Stomach (tissue), 9 donors: ENCODE measurements around the gene RNF19B. TPM values are rescaled to one million over a fixed set of nuclear protein-coding genes. Genes with fewer than 3 reads are reported as not detected.
A peak's percentile ranks its signal among the peaks of the same experiment; 100 is the strongest.

Experiments used
- DNase-seq, 2 donors: peaks; one replicate each; pipeline versions ENCODE4 v3.0.0 to v3.0.0-alpha.2; 2013 to 2019
- H3K27ac ChIP-seq, 5 donors: fragments of 200-600 bp in 4 of 5; sonication (generic) in 4 of 5; one replicate each; pipeline ENCODE4 v1.5.1; 2013 to 2019; ENCODE audit warnings: mild to moderate bottlenecking in 1 of 5, moderate library complexity in 1 of 5
- H3K27me3 ChIP-seq, 3 donors: fragments of 200-600 bp; sonication (generic); one replicate each; pipeline ENCODE4 v1.5.1; 2017 to 2019; ENCODE audit warnings: mixed run types in 1 of 3
- H3K36me3 ChIP-seq, 4 donors: fragments of 200-600 bp; sonication (generic); 1 replicate in 3 of 4; 2 replicates in 1 of 4; pipeline ENCODE4 v1.5.1; 2016 to 2019
- H3K4me1 ChIP-seq, 4 donors: fragments of 200-600 bp; sonication (generic); one replicate each; pipeline ENCODE4 v1.5.1; 2016 to 2019
- H3K4me3 ChIP-seq, 4 donors: fragments of 200-600 bp; sonication (generic) in 3 of 4; one replicate each; pipeline ENCODE4 v1.5.1; 2016 to 2019; ENCODE audit warnings: mild to moderate bottlenecking in 1 of 4
- H3K9me3 ChIP-seq, 4 donors: fragments of 200-600 bp; sonication (generic); one replicate each; pipeline ENCODE4 v1.5.1; 2016 to 2019
- CTCF ChIP-seq, 7 experiments: fragments of 450-650 bp in 4 of 7; fragments of 200-600 bp in 3 of 7; sonication (generic) in 3 of 7; IDR thresholded peaks; one replicate each; pipeline ENCODE4 v1.5.1; 2016 to 2019; ENCODE audit warnings: antibody characterized with exemption in 7 of 7, control low read depth in 2 of 7, mild to moderate bottlenecking in 1 of 7
- EP300 ChIP-seq: sonication (generic); formaldehyde crosslinking; IDR thresholded peaks from one replicate; pipeline ENCODE4 v1.6.1; 2017; ENCODE audit warnings: antibody characterized with exemption
- POLR2A ChIP-seq, 4 donors: fragments of 450-650 bp; IDR thresholded peaks; one replicate each; pipeline ENCODE4 v1.6.1; 2016; ENCODE audit warnings: antibody characterized with exemption in 4 of 4, control low read depth in 2 of 4, mild to moderate bottlenecking in 1 of 4, moderate library complexity in 1 of 4
- POLR2AphosphoS5 ChIP-seq, 3 donors: sonication (generic); formaldehyde crosslinking; IDR thresholded peaks; one replicate each; pipeline ENCODE4 v1.6.1; 2016; ENCODE audit warnings: antibody characterized with exemption in 3 of 3
- WGBS, 5 donors: extraction: QIAGEN DNeasy Blood & Tissue Kit in 3 of 5; methylation state at CpG; one replicate each; pipeline versions ENCODE4 v1.1.5 to v1.1.7; 2013 to 2018; 5-methylcytosine and 5-hydroxymethylcytosine counted together
- intact Hi-C: fragments of 100-400 bp; cut with DNase I; formaldehyde crosslinking; loops from one replicate; pipeline ENCODE4 v1.15.1; 2023; ENCODE audit warnings: low total_unique reads
- polyA plus RNA-seq, 3 donors: library from polyadenylated mRNA; stranded (reverse); fragments of 200-250 nt; gene quantifications; one replicate each; pipeline ENCODE4 v1.2.3, GENCODE V29; 2013
- total RNA-seq, 5 donors: library from RNA; depleted of rRNA; stranded (reverse); fragments of >200 nt; gene quantifications; one replicate each; pipeline versions ENCODE4 v1.1.0 to v1.2.3, GENCODE V29; 2014 to 2016
- donor health status: healthy with polysubstance abuse.
- donor health status: Bipolar disorder and iron deficiency.
- donor health status: healthy.

Gene RNF19B
- total and polyA plus RNA-seq, 8 donors = 0.58 to 29.5 (median 9.7) TPM

DNA sequence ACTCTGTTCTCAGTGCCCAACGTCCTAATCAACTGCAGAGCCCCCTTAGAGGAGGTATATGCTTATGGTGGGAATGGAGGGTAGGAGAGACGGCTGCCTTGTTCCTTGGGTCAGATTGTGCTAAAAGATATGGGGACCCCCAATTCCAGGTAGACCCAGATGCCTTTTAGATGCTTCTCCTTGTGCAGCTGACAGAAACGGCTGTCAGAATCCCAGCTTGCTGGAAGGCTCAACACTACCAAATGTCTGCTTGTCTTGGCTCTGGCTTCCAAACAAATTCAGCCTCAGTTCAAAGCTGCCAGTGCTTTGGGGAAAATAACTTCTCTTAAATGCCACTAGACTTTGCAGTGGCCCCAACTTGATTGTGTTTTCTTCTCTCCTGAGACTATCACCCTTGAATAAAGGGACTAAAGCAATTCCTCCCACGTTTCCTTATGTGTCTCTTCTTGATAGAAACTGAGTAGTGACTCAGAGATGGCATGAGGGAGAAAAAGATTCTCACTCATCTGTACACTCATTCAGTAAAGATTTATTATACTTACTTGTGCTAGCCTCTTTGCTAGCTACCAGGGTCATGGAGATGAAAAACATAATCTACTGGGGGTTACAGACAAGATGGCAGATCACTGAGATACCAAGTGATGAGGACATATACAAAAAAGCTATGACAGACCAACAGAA is 3.4 kb upstream of the RNF19B start:
- H3K9me3 ChIP-seq = no peaks in the 10 kb centered on the region
- WGBS, 5 donors = 57 to 60% (median 59%) methylated on average over 4 of the region's 4 CpGs
- H3K27me3 ChIP-seq = peaks cover 0 to 9% (median 3%) of the 10 kb centered on the region in 3 donors
- no peak for TF ChIP-seq EP300
- no peak for TF ChIP-seq CTCF (IDR thresholded peaks at IDR 0.05)
- no peak for TF ChIP-seq POLR2AphosphoS5 (IDR thresholded peaks at IDR 0.05)
- no peak for TF ChIP-seq POLR2A (IDR thresholded peaks at IDR 0.05)
- no peaks in the 10 kb centered on the region for H3K36me3 ChIP-seq
- H3K27ac ChIP-seq = no peak overlapping the region
- peaks cover 4 to 24% (median 13%) of the 10 kb centered on the region in 4 donors for H3K4me1 ChIP-seq
- intact Hi-C loops = no loop called here
- DNase-seq = no peak
- H3K4me3 ChIP-seq = no peak overlapping the region

DNA sequence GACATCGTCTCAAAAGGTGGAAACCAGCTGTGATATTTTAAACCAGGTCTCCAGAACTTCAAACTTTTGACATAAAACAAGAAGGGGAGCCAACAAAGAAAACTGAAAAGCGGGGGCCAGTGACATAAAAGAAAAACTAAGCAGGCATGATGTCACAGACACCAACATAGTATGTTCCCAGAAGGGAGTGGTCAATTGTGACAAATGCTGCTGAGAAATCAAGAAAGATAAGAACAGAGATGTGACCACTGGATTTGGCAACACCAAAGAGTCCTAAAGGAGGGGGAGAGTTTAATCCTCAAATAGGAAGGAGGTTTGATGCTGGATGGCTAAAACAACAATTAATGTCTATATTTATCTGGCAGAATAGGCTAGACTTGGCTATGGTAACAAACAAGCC is 2.3 kb upstream of the RNF19B start:
- 80 to 88% (median 86%) methylated on average over 2 of the region's 2 CpGs for WGBS, 5 donors
- no peaks in the 10 kb centered on the region for H3K9me3 ChIP-seq
- no peak overlapping the region for H3K4me3 ChIP-seq
- intact Hi-C loops = no loop called here
- H3K4me1 ChIP-seq = peaks cover 11 to 24% (median 17%) of the 10 kb centered on the region in 4 donors
- no peak overlapping the region for H3K27ac ChIP-seq
- no peaks in the 10 kb centered on the region for H3K27me3 ChIP-seq
- H3K36me3 ChIP-seq = no peaks in the 10 kb centered on the region
- DNase-seq = no peak
- no peak for TF ChIP-seq EP300
- TF ChIP-seq POLR2AphosphoS5 (IDR thresholded peaks at IDR 0.05) = no peak
- TF ChIP-seq POLR2A (IDR thresholded peaks at IDR 0.05) = no peak
- TF ChIP-seq CTCF (IDR thresholded peaks at IDR 0.05) = no peak

- Histone ChIP-seq H3K9me3 (no peaks in the 10 kb centered on the region), H3K4me1 (peaks cover 11 to 36% (median 32%) of the 10 kb centered on the region in 4 donors), H3K36me3 (no peaks in the 10 kb centered on the region), H3K27ac (peak overlapping the region in 4 of 5 donors; percentile 93 to 99 (median 96)), H3K27me3 (no peaks in the 10 kb centered on the region), H3K4me3 (peak overlapping the region; percentile 75 to 100 (median 90))
- 72 to 76% (median 74%) methylated on average over 5 of the region's 5 CpGs for WGBS, 5 donors
- DNase-seq = no peak
- no peak for TF ChIP-seq CTCF (IDR thresholded peaks at IDR 0.05)
- no peak for TF ChIP-seq POLR2AphosphoS5 (IDR thresholded peaks at IDR 0.05)
- TF ChIP-seq EP300 = no peak
- intact Hi-C loops = no loop called here
Observed at GRCh38 chr1:32965251-32965747, 690 bp upstream of the RNF19B start.

GRCh38 chr1:32963746-32964460 is 706 bp downstream of the RNF19B start:
- peaks cover 11 to 39% (median 37%) of the 10 kb centered on the region in 4 donors for H3K4me1 ChIP-seq
- peaks cover 0 to 1% (median 0%) of the 10 kb centered on the region in 4 donors for H3K36me3 ChIP-seq
- 0 to 1% (median 0%) methylated on average over 23 to 77 of the region's 78 CpGs for WGBS, 5 donors
- H3K27me3 ChIP-seq = no peaks in the 10 kb centered on the region
- peak overlapping the region; percentile 93 to 100 (median 97) for H3K27ac ChIP-seq
- no peak for TF ChIP-seq EP300
- TF ChIP-seq POLR2AphosphoS5 (IDR thresholded peaks at IDR 0.05) = no peak
- no peak for TF ChIP-seq POLR2A (IDR thresholded peaks at IDR 0.05)
- no peak for TF ChIP-seq CTCF (IDR thresholded peaks at IDR 0.05)
- peak; percentile 54 to 83 for DNase-seq
- peak overlapping the region; percentile 75 to 100 (median 90) for H3K4me3 ChIP-seq
- no peaks in the 10 kb centered on the region for H3K9me3 ChIP-seq
- intact Hi-C loops = no loop called here
